Right atrium auricular region (tissue), 2 donors: Measurements from ENCODE around the gene IGSF21. TPM values are rescaled to one million over a fixed set of nuclear protein-coding genes. Genes with fewer than 3 reads are reported as not detected.

Experiments
- DNase-seq: peaks from one replicate; pipeline ENCODE4 v3.0.0-alpha.2; 2019; ENCODE audit warnings: low spot score
- H3K27ac ChIP-seq, 2 donors: fragments of 200-600 bp; sonication (generic); 1 replicate in 1 of 2; 2 replicates in 1 of 2; pipeline ENCODE4 v1.5.1; 2016 to 2019
- H3K27me3 ChIP-seq, 2 donors: fragments of 200-600 bp; sonication (generic); one replicate each; pipeline versions ENCODE4 v1.5.1 to v1.6.0; 2017 to 2019
- H3K36me3 ChIP-seq: fragments of 200-600 bp; sonication (generic); one replicate; pipeline ENCODE4 v1.5.1; 2016
- H3K4me1 ChIP-seq, 2 donors: fragments of 200-600 bp; sonication (generic); one replicate each; pipeline versions ENCODE4 v1.5.1 to v1.6.0; 2017 to 2019
- H3K4me3 ChIP-seq, 2 donors: fragments of 200-600 bp; sonication (generic); 1 replicate in 1 of 2; 2 replicates in 1 of 2; pipeline ENCODE4 v1.5.1; 2017 to 2019; ENCODE audit warnings: mild to moderate bottlenecking in 1 of 2, moderate library complexity in 1 of 2
- H3K9me3 ChIP-seq, 2 donors: fragments of 200-600 bp; sonication (generic); one replicate each; pipeline ENCODE4 v1.5.1; 2019
- total RNA-seq, 2 donors: library from RNA; depleted of rRNA; stranded (reverse); fragments of >200 nt; gene quantifications; one replicate each; pipeline ENCODE4 v1.1.0, GENCODE V29; 2016
- TF ChIP-seq, protein P1 (sequence below), 2 donors: fragments of 200-600 bp; sonication (generic); IDR thresholded peaks; one replicate each; pipeline ENCODE4 v1.5.1; 2019; ENCODE audit warnings: antibody characterized with exemption in 2 of 2

IGSF21 gene
- total RNA-seq, 2 donors from 2014 or later: 1.8 to 6.0 TPM

GRCh38 chr1:18166929-18167328, 59.3 kb downstream of the IGSF21 start:
- no peaks in the 10 kb centered on the region for H3K27me3 ChIP-seq
- no peak for DNase-seq
- H3K27ac ChIP-seq: no peak overlapping the region

DNA sequence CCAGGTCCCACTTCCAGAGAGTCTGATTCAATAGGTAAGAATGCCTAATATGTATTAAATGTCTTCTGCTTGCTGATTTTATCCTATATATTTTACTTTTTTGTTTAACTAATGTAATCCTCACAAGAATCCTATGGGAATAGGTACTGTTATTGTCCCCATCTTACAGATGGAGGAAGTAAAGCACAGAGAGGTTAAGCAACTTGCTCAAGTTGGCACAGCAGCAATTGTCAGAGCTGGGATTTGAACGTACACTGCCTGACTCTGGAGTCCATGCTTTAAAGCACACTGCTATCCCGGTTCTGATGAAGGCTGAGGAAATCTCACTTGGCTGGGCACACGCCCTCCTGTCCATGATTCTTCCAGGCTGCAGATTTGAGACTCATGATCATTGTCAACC, 62.8 kb downstream of the IGSF21 start:
- Histone ChIP-seq H3K27ac (no peak overlapping the region), H3K9me3 (no peaks in the 10 kb centered on the region), H3K4me1 (peaks cover 0 to 2% of the 10 kb centered on the region in 2 donors), H3K4me3 (no peak overlapping the region), H3K36me3 (no peaks in the 10 kb centered on the region), H3K27me3 (no peaks in the 10 kb centered on the region)
- TF ChIP-seq, protein P1, sequence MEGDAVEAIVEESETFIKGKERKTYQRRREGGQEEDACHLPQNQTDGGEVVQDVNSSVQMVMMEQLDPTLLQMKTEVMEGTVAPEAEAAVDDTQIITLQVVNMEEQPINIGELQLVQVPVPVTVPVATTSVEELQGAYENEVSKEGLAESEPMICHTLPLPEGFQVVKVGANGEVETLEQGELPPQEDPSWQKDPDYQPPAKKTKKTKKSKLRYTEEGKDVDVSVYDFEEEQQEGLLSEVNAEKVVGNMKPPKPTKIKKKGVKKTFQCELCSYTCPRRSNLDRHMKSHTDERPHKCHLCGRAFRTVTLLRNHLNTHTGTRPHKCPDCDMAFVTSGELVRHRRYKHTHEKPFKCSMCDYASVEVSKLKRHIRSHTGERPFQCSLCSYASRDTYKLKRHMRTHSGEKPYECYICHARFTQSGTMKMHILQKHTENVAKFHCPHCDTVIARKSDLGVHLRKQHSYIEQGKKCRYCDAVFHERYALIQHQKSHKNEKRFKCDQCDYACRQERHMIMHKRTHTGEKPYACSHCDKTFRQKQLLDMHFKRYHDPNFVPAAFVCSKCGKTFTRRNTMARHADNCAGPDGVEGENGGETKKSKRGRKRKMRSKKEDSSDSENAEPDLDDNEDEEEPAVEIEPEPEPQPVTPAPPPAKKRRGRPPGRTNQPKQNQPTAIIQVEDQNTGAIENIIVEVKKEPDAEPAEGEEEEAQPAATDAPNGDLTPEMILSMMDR (IDR thresholded peaks at IDR 0.05): no peak
- no peak for DNase-seq

More at GRCh38 chr1:18166929-18167328, 59.3 kb downstream of the IGSF21 start:
- H3K36me3 ChIP-seq: no peaks in the 10 kb centered on the region
- H3K4me3 ChIP-seq: no peak overlapping the region
- no peaks in the 10 kb centered on the region for H3K4me1 ChIP-seq
- TF ChIP-seq, protein P1 (IDR thresholded peaks at IDR 0.05): no peak
- no peaks in the 10 kb centered on the region for H3K9me3 ChIP-seq

- no peaks in the 10 kb centered on the region for H3K9me3 ChIP-seq
- DNase-seq: no peak
- H3K27me3 ChIP-seq: no peaks in the 10 kb centered on the region
- H3K27ac ChIP-seq: no peak overlapping the region
- no peaks in the 10 kb centered on the region for H3K36me3 ChIP-seq
- peaks cover 0 to 9% of the 10 kb centered on the region in 2 donors for H3K4me1 ChIP-seq
- no peak overlapping the region for H3K4me3 ChIP-seq
- TF ChIP-seq, protein P1 (IDR thresholded peaks at IDR 0.05): no peak
Observed at GRCh38 chr1:18174037-18174436, 66.4 kb downstream of the IGSF21 start.

- Histone ChIP-seq H3K4me1 (peaks cover 0 to 9% of the 10 kb centered on the region in 2 donors), H3K27me3 (no peaks in the 10 kb centered on the region), H3K4me3 (no peak overlapping the region), H3K36me3 (no peaks in the 10 kb centered on the region), H3K9me3 (no peaks in the 10 kb centered on the region), H3K27ac (no peak overlapping the region)
- no peak for DNase-seq
- TF ChIP-seq, protein P1 (IDR thresholded peaks at IDR 0.05): no peak
Observed at GRCh38 chr1:18175051-18175450, 67.5 kb downstream of the IGSF21 start.

- Histone ChIP-seq H3K36me3 (no peaks in the 10 kb centered on the region), H3K4me3 (no peak overlapping the region), H3K9me3 (no peaks in the 10 kb centered on the region), H3K4me1 (peaks cover 0 to 9% of the 10 kb centered on the region in 2 donors), H3K27me3 (no peaks in the 10 kb centered on the region), H3K27ac (no peak overlapping the region)
- DNase-seq: no peak
- TF ChIP-seq, protein P1 (IDR thresholded peaks at IDR 0.05): no peak
Observed at GRCh38 chr1:18175530-18176377, 68.2 kb downstream of the IGSF21 start.
